GM21528 (cell line): Measurements from ENCODE around the gene CELF1.

Source experiments
- ATAC-seq: cut with Tn5 transposase; IDR thresholded peaks from one replicate; pipeline ENCODE4 v1.9.1; 2021; ENCODE audit warnings: mild to moderate bottlenecking, moderate library complexity; ENCODE audit not compliant: unreplicated experiment, low FRiP score

Gene CELF1

GRCh38 chr11:47552566-47553405 lies at the start of gene CELF1:
CELF1 (minus strand) TSS chr11:47553132; CDS start chr11:47499523, 53,609 bp downstream.
- ATAC-seq, result peak; percentile 87

GRCh38 chr11:47599902-47600301 lies 47.0 kb upstream of the CELF1 start:
- no peak for ATAC-seq

- no peak for ATAC-seq
Measured at GRCh38 chr11:47595967-47596366, 43.0 kb upstream of the CELF1 start.

- ATAC-seq, result no peak
Measured at GRCh38 chr11:47595029-47595428, 42.1 kb upstream of the CELF1 start.

GRCh38 chr11:47593934-47594855 lies 41.3 kb upstream of the CELF1 start, which contains the start of gene C1QTNF4:
C1QTNF4 (minus strand) TSS chr11:47594411; CDS start chr11:47590810, 3,601 bp downstream.
- ATAC-seq, result no peak

GRCh38 chr11:47593492-47593933 lies 40.6 kb upstream of the CELF1 start:
- no peak for ATAC-seq

GRCh38 chr11:47592970-47593369 lies 40.0 kb upstream of the CELF1 start:
- ATAC-seq, result no peak

- no peak for ATAC-seq
Measured at GRCh38 chr11:47592251-47592650, 39.3 kb upstream of the CELF1 start.

- ATAC-seq, result no peak
Measured at GRCh38 chr11:47591764-47592163, 38.8 kb upstream of the CELF1 start.

- ATAC-seq, result no peak
Measured at GRCh38 chr11:47589977-47590861, 37.3 kb upstream of the CELF1 start.

GRCh38 chr11:47589584-47589976 lies 36.6 kb upstream of the CELF1 start:
- no peak for ATAC-seq

- no peak for ATAC-seq
Measured at GRCh38 chr11:47589118-47589517, 36.2 kb upstream of the CELF1 start.

GRCh38 chr11:47587723-47588326 lies 34.9 kb upstream of the CELF1 start:
- ATAC-seq, result no peak

- no peak for ATAC-seq
Measured at GRCh38 chr11:47587039-47587716, 34.2 kb upstream of the CELF1 start.

- ATAC-seq, result no peak
Measured at GRCh38 chr11:47586098-47586855, 33.3 kb upstream of the CELF1 start, which contains the start of gene FAM180B. FAM180B (plus strand) TSS chr11:47586678; CDS start chr11:47586769, 91 bp downstream.

- ATAC-seq, result no peak
Measured at GRCh38 chr11:47583844-47584243, 30.9 kb upstream of the CELF1 start.

- ATAC-seq, result peak; percentile 89
Measured at GRCh38 chr11:47578524-47579494, 25.9 kb upstream of the CELF1 start, which contains the start of the genes KBTBD4 and NDUFS3. KBTBD4 (minus strand) TSS chr11:47578970; CDS start chr11:47578951, 19 bp downstream. NDUFS3 (plus strand) TSS chr11:47579074; CDS start chr11:47579092, 18 bp downstream.
